Endothelial cell of umbilical vein (primary cell): Measurements from ENCODE around the gene FRRS1L.

ENCODE experiments used
- EZH2 ChIP-seq: IDR thresholded peaks from 2 replicates; pipeline ENCODE4 v1.6.1; 2012; ENCODE audit warnings: borderline replicate concordance, low read depth, mild to moderate bottlenecking, moderate library complexity, low read length, inconsistent platforms; ENCODE audit not compliant: severe bottlenecking
- FOS ChIP-seq: IDR thresholded peaks from 2 replicates; pipeline ENCODE4 v1.6.1; 2011; ENCODE audit warnings: mild to moderate bottlenecking, low read length, moderate library complexity, borderline replicate concordance; ENCODE audit not compliant: insufficient read depth
- GATA2 ChIP-seq: IDR thresholded peaks from 2 replicates; pipeline ENCODE4 v1.7.0; 2011; ENCODE audit warnings: low read depth, mild to moderate bottlenecking, moderate library complexity, mixed read lengths, low read length; ENCODE audit not compliant: insufficient read length, insufficient read depth
- JUN ChIP-seq: IDR thresholded peaks from 2 replicates; pipeline ENCODE4 v1.6.1; 2011; ENCODE audit warnings: borderline replicate concordance, low read depth; ENCODE audit not compliant: insufficient read length, insufficient read depth
- MYC ChIP-seq: IDR thresholded peaks from one replicate; pipeline ENCODE4 v1.6.1; 2011; ENCODE audit warnings: mild to moderate bottlenecking, low read depth, low read length
- POLR2A ChIP-seq: IDR thresholded peaks from 2 replicates; pipeline ENCODE4 v1.6.1; 2012; ENCODE audit warnings: low read depth, mild to moderate bottlenecking, control low read depth, low read length
- POLR2AphosphoS5 ChIP-seq: IDR thresholded peaks from 2 replicates; pipeline ENCODE4 v1.6.1; 2012; ENCODE audit warnings: low read depth, mild to moderate bottlenecking, control low read depth, low read length, moderate library complexity; ENCODE audit not compliant: insufficient read depth
- TF ChIP-seq, protein P1 (sequence below), 2 donors: IDR thresholded peaks; 1 replicate in 1 of 2; 2 replicates in 1 of 2; pipeline ENCODE4 v1.5.1; 2011; ENCODE audit warnings: low read length in 2 of 2, mild to moderate bottlenecking in 2 of 2, moderate library complexity in 2 of 2, control low read depth in 1 of 2, inconsistent platforms in 1 of 2, low read depth in 1 of 2; ENCODE audit not compliant: insufficient read depth in 1 of 2; ENCODE audit errors: extremely low read depth in 1 of 2
- TF ChIP-seq, protein P2 (sequence below): IDR thresholded peaks from 2 replicates; pipeline ENCODE4 v1.6.1; 2011; ENCODE audit not compliant: insufficient read depth, insufficient read length

DNA sequence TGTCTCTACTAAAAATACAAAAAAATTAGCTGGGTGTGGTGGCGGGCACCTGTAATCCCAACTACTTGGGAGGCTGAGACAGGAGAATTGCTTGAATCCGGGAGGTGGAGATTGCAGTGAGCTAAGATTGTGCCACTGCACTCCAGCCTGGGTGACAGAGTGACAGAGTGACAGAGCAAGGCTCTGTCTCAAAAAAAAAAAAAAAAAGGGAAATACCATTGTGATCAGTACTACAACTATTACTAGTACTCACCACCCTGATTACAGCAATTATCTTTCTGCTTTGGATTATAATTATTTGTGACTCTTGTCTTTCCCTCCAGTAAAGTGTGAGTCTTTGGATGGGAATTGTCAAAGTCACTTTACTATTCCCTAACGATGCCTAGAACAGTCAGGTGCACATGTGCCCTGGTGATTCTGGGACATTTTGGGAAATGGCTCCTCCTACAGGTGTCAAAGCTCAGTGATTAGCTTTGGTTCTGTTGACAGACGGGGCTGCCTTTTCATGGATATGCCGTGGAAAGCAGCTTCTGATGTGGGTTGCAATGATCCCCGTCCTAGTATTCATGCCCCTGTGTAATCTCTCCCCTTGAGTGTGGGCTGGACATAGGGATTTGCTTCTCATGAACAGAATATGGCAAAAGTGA is 31.8 kb upstream of the FRRS1L start:
- TF ChIP-seq EZH2 (no peak), MYC (no peak), POLR2A (no peak), POLR2AphosphoS5 (no peak), FOS (no peak), JUN (no peak), GATA2 (no peak)
- TF ChIP-seq, protein P1, sequence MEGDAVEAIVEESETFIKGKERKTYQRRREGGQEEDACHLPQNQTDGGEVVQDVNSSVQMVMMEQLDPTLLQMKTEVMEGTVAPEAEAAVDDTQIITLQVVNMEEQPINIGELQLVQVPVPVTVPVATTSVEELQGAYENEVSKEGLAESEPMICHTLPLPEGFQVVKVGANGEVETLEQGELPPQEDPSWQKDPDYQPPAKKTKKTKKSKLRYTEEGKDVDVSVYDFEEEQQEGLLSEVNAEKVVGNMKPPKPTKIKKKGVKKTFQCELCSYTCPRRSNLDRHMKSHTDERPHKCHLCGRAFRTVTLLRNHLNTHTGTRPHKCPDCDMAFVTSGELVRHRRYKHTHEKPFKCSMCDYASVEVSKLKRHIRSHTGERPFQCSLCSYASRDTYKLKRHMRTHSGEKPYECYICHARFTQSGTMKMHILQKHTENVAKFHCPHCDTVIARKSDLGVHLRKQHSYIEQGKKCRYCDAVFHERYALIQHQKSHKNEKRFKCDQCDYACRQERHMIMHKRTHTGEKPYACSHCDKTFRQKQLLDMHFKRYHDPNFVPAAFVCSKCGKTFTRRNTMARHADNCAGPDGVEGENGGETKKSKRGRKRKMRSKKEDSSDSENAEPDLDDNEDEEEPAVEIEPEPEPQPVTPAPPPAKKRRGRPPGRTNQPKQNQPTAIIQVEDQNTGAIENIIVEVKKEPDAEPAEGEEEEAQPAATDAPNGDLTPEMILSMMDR (IDR thresholded peaks at IDR 0.05; ENCODE audit: extremely low read depth in 1 of 2, insufficient read depth in 1 of 2, low read depth in 1 of 2, low read length in 2 of 2) = peak in 1 of 2 donors; percentile 3
- TF ChIP-seq, protein P2, sequence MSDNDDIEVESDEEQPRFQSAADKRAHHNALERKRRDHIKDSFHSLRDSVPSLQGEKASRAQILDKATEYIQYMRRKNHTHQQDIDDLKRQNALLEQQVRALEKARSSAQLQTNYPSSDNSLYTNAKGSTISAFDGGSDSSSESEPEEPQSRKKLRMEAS = no peak
